ENCODE results near the gene SLC9A5.

The SLC9A5 gene

GRCh38 chr16:67207249-67208091 is 41.3 kb upstream of the SLC9A5 start:
- Histone ChIP-seq H3K4me1 (ENCODE audit: control insufficient read depth, low read depth, low read length) (no peaks in the 10 kb centered on the region), H3K9me3 (ENCODE audit: control insufficient read depth, low read depth, low read length) (no peaks in the 10 kb centered on the region), H3K9ac (ENCODE audit: low read length) (no peak overlapping the region), H3K27ac (ENCODE audit: low read length) (no peak overlapping the region), H3K36me3 (ENCODE audit: control insufficient read depth, low read depth, low read length) (peaks cover 7% of the 10 kb centered on the region), H3K27me3 (ENCODE audit: control insufficient read depth, insufficient read depth, low read length) (no peaks in the 10 kb centered on the region), H3K4me3 (ENCODE audit: low read length) (no peak overlapping the region)

GRCh38 chr16:67208154-67208896 is 40.5 kb upstream of the SLC9A5 start:
- Histone ChIP-seq H3K4me1 (ENCODE audit: control insufficient read depth, low read depth, low read length) (no peaks in the 10 kb centered on the region), H3K9ac (ENCODE audit: low read length) (no peak overlapping the region), H3K4me3 (ENCODE audit: low read length) (no peak overlapping the region), H3K27me3 (ENCODE audit: control insufficient read depth, insufficient read depth, low read length) (peaks cover 5% of the 10 kb centered on the region), H3K9me3 (ENCODE audit: control insufficient read depth, low read depth, low read length) (no peaks in the 10 kb centered on the region), H3K36me3 (ENCODE audit: control insufficient read depth, low read depth, low read length) (peaks cover 7% of the 10 kb centered on the region), H3K27ac (ENCODE audit: low read length) (no peak overlapping the region)

DNA sequence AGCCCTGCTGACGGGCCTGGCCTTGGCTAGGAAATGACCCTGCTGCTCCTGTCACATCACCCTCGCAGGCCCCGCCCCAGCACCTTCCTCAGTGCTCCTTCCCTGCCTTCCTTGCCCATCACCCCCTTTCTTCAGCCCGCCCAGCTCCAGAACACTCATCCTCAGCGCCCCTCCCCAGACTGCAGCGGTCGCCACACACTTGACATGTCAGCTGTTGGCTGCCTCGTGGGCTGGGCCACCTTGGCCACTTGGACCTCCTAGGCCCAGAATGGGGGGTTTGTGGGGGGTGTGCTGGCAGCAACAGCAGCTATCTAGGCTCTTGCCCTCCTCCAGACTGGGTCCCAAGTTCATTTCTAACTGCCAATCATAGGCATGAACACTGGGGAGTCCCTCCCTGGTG is 39.2 kb upstream of the SLC9A5 start:
- Histone ChIP-seq H3K4me1 (ENCODE audit: control insufficient read depth, low read depth, low read length) (no peaks in the 10 kb centered on the region), H3K9me3 (ENCODE audit: control insufficient read depth, low read depth, low read length) (no peaks in the 10 kb centered on the region), H3K9ac (ENCODE audit: low read length) (no peak overlapping the region), H3K27me3 (ENCODE audit: control insufficient read depth, insufficient read depth, low read length) (peaks cover 5% of the 10 kb centered on the region), H3K27ac (ENCODE audit: low read length) (no peak overlapping the region), H3K4me3 (ENCODE audit: low read length) (no peak overlapping the region), H3K36me3 (ENCODE audit: control insufficient read depth, low read depth, low read length) (no peaks in the 10 kb centered on the region)

GRCh38 chr16:67210069-67210937 is 38.5 kb upstream of the SLC9A5 start:
- H3K4me3 ChIP-seq (ENCODE audit: low read length) = no peak overlapping the region
- peaks cover 5% of the 10 kb centered on the region for H3K27me3 ChIP-seq (ENCODE audit: control insufficient read depth, insufficient read depth, low read length)
- no peaks in the 10 kb centered on the region for H3K36me3 ChIP-seq (ENCODE audit: control insufficient read depth, low read depth, low read length)
- H3K27ac ChIP-seq (ENCODE audit: low read length) = no peak overlapping the region
- no peak overlapping the region for H3K9ac ChIP-seq (ENCODE audit: low read length)
- H3K9me3 ChIP-seq (ENCODE audit: control insufficient read depth, low read depth, low read length) = no peaks in the 10 kb centered on the region
- H3K4me1 ChIP-seq (ENCODE audit: control insufficient read depth, low read depth, low read length) = no peaks in the 10 kb centered on the region

DNA sequence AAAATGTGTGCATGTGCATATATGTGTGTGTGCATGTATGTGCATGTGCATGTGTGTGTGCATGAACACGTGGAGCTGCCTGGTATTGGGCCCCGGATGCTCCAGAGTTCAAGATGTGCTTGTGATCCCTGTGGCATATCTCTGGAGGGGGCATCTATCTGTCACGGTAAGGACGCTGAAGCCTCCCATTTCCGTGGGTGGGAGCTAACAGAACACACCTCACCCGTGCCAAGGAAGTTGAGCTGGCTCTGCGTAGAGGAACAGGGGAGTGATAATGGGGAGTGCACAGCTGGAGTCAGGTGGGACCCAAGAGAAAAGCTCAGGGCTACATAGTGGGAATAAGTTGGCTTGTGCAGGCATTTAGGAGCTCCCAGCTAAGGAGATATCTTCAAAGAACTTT is 37.1 kb upstream of the SLC9A5 start:
- H3K4me3 ChIP-seq (ENCODE audit: low read length) = no peak overlapping the region
- no peak overlapping the region for H3K9ac ChIP-seq (ENCODE audit: low read length)
- H3K27me3 ChIP-seq (ENCODE audit: control insufficient read depth, insufficient read depth, low read length) = peaks cover 5% of the 10 kb centered on the region
- no peak overlapping the region for H3K27ac ChIP-seq (ENCODE audit: low read length)
- no peaks in the 10 kb centered on the region for H3K4me1 ChIP-seq (ENCODE audit: control insufficient read depth, low read depth, low read length)
- no peaks in the 10 kb centered on the region for H3K36me3 ChIP-seq (ENCODE audit: control insufficient read depth, low read depth, low read length)
- no peaks in the 10 kb centered on the region for H3K9me3 ChIP-seq (ENCODE audit: control insufficient read depth, low read depth, low read length)

DNA sequence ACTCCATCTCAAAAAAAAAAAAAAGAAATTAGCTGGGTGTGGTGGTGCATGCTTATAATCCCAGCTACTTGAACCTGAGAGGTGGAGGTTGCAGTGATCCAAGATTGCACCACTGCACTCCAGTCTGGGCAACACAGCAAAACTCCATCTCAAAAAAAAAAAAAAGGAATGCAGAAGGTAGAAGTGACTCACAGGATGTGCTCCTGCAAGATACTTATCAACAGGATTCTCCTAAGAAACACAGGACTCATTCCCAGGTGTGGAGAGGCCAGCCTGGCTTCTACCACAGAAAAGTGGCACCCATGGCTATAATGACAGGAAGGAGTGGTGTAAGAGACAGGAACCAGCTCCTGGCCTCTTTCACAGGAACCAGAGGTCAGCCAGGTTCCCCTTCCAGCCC is 36.0 kb upstream of the SLC9A5 start:
- H3K9ac ChIP-seq (ENCODE audit: low read length) = no peak overlapping the region
- no peaks in the 10 kb centered on the region for H3K36me3 ChIP-seq (ENCODE audit: control insufficient read depth, low read depth, low read length)
- no peak overlapping the region for H3K27ac ChIP-seq (ENCODE audit: low read length)
- no peaks in the 10 kb centered on the region for H3K9me3 ChIP-seq (ENCODE audit: control insufficient read depth, low read depth, low read length)
- no peak overlapping the region for H3K4me3 ChIP-seq (ENCODE audit: low read length)
- H3K27me3 ChIP-seq (ENCODE audit: control insufficient read depth, insufficient read depth, low read length) = peaks cover 5% of the 10 kb centered on the region
- no peaks in the 10 kb centered on the region for H3K4me1 ChIP-seq (ENCODE audit: control insufficient read depth, low read depth, low read length)

GRCh38 chr16:67213197-67214019 is 35.4 kb upstream of the SLC9A5 start:
- Histone ChIP-seq H3K4me1 (ENCODE audit: control insufficient read depth, low read depth, low read length) (no peaks in the 10 kb centered on the region), H3K9me3 (ENCODE audit: control insufficient read depth, low read depth, low read length) (no peaks in the 10 kb centered on the region), H3K36me3 (ENCODE audit: control insufficient read depth, low read depth, low read length) (no peaks in the 10 kb centered on the region), H3K27me3 (ENCODE audit: control insufficient read depth, insufficient read depth, low read length) (peaks cover 5% of the 10 kb centered on the region), H3K4me3 (ENCODE audit: low read length) (no peak overlapping the region), H3K27ac (ENCODE audit: low read length) (no peak overlapping the region), H3K9ac (ENCODE audit: low read length) (no peak overlapping the region)

GRCh38 chr16:67215706-67216105 is 33.1 kb upstream of the SLC9A5 start:
- Histone ChIP-seq H3K4me1 (ENCODE audit: control insufficient read depth, low read depth, low read length) (no peaks in the 10 kb centered on the region), H3K27ac (ENCODE audit: low read length) (no peak overlapping the region)

DNA sequence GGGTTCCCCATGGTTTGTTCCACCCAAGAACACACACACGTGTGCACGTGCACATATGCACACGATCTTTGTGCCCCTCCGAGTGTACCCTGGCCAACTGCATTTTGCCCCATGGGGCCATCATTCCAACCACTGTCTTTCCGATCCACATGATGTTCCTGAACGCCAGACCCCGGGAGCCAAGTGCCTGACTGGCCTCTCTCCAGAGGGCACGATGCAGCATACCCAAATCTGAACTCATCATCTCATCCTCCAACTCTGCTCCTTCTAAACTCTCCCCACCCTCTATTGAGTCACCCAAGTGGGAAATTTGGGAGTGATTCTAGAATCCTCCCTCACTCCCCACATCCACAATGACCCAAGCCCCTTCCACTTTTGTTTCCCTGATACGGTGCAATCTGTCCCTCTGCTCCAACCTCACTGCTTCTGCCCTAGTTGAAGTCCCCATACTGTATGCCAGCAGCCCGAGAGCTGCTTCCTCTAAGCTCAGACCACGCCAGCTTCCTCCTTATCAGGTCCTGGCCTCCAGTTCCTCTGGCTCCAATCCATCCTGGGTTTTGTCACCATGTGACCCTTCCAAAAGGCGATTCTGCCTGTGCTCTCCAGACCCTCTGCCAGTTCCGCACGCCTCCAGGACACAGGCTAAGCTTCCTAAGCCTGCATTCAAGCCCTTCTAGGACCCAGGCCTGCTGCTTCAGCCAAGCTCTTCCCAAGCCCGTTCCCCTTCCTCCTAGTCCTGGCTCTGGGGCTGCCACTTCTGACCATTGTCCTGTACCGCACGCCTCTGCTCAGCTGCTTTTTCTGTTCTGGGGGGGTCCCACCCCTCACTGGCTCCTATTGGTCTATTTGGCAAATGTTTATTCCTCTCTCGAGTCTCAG is 31.9 kb upstream of the SLC9A5 start:
- no peaks in the 10 kb centered on the region for H3K36me3 ChIP-seq (ENCODE audit: control insufficient read depth, low read depth, low read length)
- no peaks in the 10 kb centered on the region for H3K9me3 ChIP-seq (ENCODE audit: control insufficient read depth, low read depth, low read length)
- peaks cover 8% of the 10 kb centered on the region for H3K27me3 ChIP-seq (ENCODE audit: control insufficient read depth, insufficient read depth, low read length)
- no peak overlapping the region for H3K4me3 ChIP-seq (ENCODE audit: low read length)
- H3K9ac ChIP-seq (ENCODE audit: low read length) = no peak overlapping the region
- H3K27ac ChIP-seq (ENCODE audit: low read length) = no peak overlapping the region
- H3K4me1 ChIP-seq (ENCODE audit: control insufficient read depth, low read depth, low read length) = no peaks in the 10 kb centered on the region

More at GRCh38 chr16:67215706-67216105, 33.1 kb upstream of the SLC9A5 start:
- no peak overlapping the region for H3K9ac ChIP-seq (ENCODE audit: low read length)
- no peaks in the 10 kb centered on the region for H3K9me3 ChIP-seq (ENCODE audit: control insufficient read depth, low read depth, low read length)
- no peak overlapping the region for H3K4me3 ChIP-seq (ENCODE audit: low read length)
- H3K27me3 ChIP-seq (ENCODE audit: control insufficient read depth, insufficient read depth, low read length) = peaks cover 8% of the 10 kb centered on the region
- no peaks in the 10 kb centered on the region for H3K36me3 ChIP-seq (ENCODE audit: control insufficient read depth, low read depth, low read length)

- no peak overlapping the region for H3K4me3 ChIP-seq (ENCODE audit: low read length)
- peaks cover 4% of the 10 kb centered on the region for H3K27me3 ChIP-seq (ENCODE audit: control insufficient read depth, insufficient read depth, low read length)
- H3K36me3 ChIP-seq (ENCODE audit: control insufficient read depth, low read depth, low read length) = peaks cover 8% of the 10 kb centered on the region
- no peak overlapping the region for H3K9ac ChIP-seq (ENCODE audit: low read length)
- peaks cover 4% of the 10 kb centered on the region for H3K4me1 ChIP-seq (ENCODE audit: control insufficient read depth, low read depth, low read length)
- H3K27ac ChIP-seq (ENCODE audit: low read length) = no peak overlapping the region
- no peaks in the 10 kb centered on the region for H3K9me3 ChIP-seq (ENCODE audit: control insufficient read depth, low read depth, low read length)
Measured at GRCh38 chr16:67223992-67224391, 24.8 kb upstream of the SLC9A5 start.
